NCI-H345 (cell line): ENCODE results near the gene FAM13A.
A peak's percentile ranks its signal among the peaks of the same experiment; 100 is the strongest.
"Not testable (repeated sequence)": the region's sequence is repeated elsewhere in the genome, so short reads cannot be mapped to it uniquely, and the experiment has no call there.

Experiments
- DNase-seq: peaks from one replicate; lab custom pipeline; 2025; lab: John Stamatoyannopoulos, UW

The FAM13A gene

DNA sequence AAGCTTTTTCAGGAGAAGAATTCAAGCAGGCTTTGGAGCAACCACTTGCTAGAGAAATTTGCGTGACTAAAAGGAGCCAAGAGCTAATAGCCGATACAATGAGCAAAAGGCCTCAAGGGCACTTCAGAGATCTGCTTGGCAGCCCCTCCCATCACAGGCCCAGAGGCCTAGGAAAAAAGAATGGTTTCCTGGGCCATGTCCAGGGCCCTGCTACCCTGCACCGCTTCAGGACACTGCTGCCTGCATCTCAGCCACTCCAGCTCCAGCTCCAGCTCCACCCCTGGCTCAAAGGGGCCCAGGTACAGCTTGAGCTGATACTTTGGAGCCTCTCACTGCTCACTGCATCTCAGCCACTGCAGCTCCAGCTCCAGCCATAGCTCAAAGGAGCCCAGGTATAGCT lies 98.9 kb downstream of the FAM13A start:
- DNase-seq, result peak; percentile 30

DNA sequence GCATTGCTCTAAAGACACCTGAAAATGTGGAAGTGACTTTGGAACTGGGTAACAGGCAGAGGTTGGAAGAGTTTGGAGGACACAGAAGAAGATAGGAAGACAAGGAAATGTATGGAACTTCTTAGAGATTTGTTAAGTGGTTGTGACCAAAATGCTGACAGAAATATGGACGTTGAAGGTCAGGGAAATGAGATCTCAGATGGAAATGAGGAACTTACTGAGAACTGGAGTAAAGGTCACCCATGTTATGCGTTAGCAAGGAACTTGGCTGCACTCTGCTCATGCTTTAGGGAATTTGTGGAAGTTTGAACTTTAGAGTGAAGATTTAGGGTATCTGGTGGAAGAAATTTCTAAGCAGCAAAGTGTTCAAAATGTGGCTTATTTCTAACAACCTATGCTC lies 99.4 kb downstream of the FAM13A start:
- no peak for DNase-seq

DNA sequence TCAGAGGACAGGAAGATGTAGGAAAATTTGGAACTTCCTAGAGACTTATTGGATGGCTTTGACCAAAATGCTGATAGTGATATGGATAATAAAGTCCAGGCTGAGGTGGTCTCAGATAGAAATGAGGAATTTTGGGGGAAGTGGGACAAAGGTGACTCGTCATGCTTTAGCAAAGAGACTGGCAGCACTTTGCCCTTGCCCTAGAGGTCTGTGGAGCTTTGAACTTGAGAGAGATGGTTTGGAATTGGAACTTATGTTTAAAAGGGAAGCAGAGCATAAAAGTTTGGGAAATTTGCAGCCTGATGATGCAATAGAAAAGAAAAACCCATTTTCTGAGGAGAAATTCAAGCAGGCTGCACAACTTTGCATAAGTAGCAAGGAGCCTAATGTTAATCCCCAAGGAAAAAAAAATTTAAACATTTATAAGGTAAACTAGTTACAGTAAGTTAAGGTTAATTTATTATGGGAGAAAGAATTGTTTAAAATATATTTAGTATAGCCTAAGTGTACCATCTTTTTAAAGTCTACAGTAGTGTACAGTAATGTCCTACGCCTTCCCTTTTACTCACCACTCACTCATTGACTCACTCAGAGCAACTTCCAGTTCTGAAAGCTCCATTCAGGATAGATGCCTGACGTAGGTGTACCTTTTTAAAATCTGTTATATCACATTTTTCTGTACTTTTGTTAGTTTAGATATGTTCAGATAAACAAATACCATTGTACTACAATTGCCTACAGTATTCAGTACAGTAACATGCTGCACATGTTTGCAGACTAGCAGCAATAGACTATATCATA lies 101.2 kb downstream of the FAM13A start:
- DNase-seq, result no peak

DNA sequence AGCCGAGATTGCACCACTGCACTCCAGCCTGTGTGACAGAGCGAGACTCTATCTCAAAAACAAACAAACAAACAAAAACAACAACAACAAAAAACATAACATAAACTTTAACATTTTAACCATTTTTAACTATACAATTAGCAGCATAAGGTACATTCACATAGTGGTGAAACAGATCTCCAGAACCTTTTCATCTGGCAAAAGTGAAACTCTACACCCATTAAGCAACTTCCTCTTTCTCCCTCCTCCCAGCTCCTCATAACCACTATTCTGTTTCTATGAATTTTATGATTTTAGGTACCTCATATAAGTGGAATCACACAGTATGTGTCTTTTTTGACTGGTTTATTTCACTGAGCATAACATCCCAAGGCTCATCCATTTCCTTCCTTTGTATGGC lies 103.6 kb downstream of the FAM13A start:
- no peak for DNase-seq

DNA sequence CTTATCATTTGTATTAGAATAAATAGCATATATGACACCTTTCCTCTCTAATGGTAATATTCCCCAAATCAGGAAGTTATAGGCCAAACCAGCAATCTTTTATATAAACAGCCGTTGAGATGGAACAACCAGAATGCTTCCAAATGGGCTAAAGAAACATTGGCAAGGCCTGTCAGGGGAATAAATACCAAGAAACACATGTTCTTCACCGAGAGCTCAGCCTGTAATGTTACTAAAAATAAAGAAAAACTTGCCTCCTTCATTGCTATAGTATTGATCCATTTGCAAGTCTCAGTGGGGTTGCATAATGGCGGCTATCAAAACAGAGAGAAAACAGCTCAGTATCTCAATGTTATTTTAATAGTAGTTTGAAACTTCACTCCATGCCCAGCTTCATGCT lies 104.9 kb downstream of the FAM13A start:
- DNase-seq, result no peak

DNA sequence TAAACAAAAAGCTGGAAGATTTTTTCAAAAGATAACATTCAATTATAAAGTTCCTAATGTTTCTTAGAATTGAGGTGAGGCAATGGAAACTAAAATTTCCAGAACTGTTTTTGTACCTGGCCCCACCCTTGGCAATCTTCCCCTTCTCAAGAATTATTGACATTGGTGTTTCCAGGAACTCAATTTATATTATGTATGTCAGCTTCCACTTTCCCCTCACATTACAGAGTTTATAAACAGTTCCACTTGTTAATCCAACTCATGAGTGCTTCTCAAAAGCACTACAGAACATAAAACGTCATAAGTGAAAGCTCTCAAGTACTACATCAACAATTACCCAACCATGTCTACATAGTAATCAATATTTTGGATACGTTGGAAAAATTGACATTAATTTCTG lies 107.4 kb downstream of the FAM13A start:
- peak; percentile 30 for DNase-seq

DNA sequence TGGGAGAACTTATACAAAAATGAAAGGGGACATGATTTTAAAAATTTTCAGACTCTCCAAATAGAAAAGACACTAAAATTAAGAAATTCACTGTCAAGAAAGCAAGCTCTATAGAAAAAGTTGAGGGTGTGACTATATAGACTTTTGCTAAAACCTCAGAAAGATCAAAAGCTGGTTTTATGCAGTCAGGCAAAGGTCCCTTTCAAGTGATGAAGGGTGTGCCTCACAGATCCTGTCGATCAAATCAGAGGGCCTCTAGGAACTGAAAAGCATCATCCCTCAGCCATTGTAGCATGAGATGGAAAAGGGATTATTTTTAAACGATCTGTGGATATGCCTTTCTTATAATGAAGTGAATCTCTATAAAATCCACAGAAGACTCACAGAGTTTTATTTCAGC lies 116.5 kb downstream of the FAM13A start:
- no peak for DNase-seq

DNA sequence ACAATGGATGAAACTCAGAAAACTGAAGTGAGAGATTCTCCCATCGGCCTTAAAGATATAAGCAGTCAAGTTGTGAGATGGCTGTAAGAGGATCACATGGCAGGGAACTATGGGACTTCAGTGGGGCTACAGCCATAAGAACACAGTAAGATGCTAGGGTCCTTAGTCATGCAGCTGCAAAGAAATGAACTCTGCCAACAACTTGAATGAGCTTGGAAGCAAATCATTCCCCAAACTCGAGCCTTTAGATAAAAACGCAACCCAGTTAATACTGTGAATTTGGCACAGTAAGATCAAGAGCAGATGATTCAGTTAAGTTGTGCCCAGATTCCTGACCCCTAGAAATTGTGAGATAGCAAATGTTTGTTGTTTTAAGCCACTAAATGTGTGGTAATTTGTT lies 117.3 kb downstream of the FAM13A start:
- no peak for DNase-seq

DNA sequence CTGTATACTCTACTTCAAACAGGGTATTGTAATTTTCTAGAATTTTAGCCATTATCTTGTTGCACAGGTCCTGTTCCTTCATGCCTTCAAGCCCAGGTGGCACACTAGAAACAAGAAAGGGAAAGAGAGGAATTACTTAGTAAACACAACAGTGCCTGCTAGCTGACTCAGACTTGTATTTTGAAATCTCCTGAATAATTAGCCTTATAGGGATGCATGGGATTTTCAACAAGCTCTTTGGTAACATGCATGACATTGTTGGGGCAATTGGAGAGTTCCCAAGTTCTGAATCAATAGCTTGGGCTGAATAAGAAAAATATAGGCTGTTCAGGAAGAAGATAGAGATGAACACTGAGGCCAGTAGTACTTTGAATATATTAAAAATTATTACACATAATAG lies 118.8 kb downstream of the FAM13A start:
- DNase-seq, result no peak

DNA sequence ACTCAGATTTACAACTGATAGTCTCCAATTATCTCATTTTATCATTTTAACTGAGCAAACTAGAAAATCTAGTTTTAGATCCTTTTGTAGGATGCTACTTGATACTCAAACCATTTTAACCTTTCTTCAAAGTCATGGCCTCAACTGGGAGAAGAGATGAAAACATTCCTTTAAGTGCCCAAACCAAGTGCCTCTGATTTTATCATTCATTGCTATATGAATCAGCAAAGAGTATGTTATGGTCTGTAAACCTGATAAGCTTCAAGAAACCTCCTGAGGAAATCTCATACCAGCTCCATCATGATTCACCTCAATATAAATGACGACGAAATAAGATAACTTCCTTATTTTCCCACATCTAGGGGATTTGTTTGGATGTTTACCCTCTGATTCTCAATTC lies 119.9 kb downstream of the FAM13A start:
- DNase-seq, result no peak

DNA sequence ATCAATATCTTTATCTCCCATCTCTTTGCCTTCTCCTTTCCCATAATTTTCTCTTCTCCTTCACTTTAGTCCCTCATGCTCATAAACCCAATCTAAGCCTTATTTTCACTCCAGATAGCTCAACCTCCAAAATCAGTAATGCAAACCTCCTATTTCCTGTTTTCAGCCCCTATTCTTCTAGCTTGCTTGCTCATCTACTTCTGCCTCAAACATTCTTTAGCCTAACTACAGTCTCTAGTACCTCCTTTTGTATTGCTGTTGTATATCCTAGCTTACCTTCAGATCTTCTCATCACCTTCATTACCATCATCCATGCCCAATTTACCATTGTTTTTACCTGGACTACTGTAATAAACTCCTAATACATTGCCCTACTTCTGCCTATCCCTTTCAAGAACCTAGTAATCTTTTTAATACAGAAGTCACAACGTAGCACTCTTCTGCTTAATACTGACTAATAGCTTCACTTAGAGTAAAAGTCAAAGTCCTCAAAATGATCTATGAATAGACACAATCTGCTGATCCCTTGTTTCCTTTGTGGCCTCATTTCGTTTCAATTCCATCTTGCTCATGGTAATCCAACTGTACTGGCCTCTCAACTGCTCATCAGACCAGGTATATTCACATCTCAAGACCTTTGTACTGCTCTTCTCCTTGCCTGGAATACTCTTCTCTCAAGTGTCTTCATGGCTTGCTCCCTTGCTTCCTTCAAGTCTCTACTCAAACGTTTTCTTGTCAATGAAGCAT lies 123.4 kb downstream of the FAM13A start:
- DNase-seq, result no peak

DNA sequence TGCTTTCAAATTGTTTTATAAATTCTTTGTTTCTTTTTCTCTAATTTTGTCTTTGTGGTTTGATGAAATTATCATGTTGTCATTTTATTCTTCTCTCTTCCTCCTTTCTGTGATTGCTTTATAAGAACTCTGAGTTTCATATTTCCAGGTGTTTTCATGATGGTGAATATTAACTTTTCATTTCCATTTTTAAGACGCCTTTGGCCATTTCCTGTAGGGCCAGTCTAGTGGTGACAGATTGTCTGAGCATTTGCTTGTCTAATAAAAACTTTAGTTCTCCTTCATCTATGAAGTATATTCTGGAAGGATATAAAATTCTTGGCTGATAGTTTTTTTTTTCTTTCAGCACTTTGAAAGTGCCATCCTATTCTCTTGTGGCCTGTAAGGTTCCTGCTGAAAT lies 128.1 kb downstream of the FAM13A start:
- no peak for DNase-seq

DNA sequence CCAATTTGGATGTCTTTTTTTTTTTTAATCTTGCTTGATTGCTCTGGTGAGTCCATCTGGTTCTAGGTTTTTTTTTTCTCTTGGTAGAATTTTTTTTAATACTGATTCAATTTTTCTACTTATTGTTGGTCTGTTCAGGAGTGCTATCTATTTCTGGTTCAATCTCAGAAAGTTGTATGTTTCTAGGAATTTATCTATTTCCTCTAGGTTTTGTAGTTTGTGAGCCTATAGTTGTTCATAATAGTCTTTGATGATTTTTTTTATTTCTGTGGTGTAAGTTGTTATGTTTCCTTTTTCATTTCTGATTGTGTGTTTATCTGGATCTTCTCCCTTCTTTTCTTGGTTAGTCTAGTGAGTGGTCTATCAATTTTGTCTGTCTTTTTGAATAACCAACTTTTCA lies 129.6 kb downstream of the FAM13A start:
- DNase-seq, result no peak

DNA sequence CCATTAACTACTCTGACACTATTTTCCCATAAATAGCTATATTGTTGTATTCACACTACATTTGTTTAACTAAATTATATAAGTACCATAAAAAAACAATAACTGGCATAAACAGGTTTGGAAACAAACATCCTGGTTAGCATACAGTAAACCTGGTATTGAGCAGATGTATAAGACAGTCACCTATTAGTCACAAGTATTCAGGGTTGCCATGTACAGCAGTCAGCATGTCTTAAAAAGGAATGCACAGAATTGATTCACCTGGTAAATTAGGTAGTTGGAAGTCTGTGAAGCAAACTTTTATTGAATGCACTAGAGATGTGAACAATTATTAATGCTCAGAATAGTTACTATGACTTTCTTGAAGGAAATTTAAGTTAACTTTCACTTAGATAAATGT lies 137.9 kb downstream of the FAM13A start:
- DNase-seq, result no peak

DNA sequence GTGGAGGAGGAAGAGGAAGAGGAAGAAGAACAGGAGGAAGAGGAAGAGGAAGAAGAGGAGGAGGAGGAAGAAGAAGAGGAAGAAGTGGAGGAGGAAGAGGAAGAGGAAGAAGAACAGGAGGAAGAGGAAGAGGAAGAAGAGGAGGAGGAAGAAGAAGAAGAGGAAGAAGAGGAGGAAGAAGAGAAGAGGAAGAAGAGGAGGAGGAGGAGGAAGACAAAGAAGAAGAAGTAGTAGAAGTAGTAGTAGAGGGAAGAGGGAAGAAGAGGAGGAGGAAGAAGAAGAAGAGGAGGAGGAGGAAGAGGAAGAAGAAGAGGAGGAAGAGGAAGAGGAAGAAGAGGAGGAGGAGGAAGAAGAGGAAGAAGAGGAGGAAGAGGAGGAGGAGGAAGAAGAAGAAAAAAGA lies 143.8 kb downstream of the FAM13A start:
- not testable (repeated sequence) for DNase-seq

DNA sequence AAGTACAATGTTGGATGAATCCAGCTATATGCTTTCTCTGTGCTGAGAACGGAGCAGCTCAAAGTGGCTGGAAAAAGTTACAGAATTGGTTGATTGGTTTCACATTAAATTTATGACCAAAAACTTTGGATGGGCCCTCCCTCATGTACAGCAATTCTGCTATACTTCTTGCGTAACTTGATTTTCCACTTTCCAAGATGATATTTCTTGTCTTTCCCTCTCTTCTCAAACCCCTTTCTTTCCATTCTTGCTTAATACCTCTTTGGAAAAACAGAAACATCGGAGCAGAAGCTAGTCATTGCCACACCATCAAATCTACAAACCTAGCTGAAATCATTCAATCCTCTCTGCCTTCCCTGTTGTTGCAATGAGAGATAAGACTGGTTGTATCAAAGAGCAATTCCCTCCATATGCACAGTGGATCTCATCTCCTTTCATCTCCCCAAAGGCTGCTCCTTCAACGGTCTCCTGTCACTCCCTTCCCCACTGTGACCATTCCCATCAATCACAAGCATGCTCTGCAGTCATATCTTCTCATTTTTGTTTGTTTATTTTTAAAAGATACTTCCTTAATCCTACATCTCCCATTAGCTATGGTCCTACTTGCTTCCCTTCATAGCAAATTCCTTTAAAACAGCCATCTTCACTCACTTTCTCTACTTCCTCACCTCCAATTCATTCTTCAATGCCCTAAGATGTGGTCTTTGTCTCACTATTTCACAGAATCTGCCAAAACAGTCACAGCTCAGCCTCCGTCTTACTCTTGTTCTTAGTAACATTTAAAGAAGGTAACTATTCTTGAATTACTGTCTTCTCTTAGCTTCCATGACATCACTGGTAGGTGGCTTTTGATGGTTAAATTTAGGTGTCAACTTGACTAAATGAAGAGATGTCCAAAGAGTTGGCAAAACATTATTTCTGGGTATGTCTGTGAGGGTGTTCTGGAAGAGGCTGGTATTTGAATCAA lies 145.5 kb downstream of the FAM13A start:
- DNase-seq, result no peak

DNA sequence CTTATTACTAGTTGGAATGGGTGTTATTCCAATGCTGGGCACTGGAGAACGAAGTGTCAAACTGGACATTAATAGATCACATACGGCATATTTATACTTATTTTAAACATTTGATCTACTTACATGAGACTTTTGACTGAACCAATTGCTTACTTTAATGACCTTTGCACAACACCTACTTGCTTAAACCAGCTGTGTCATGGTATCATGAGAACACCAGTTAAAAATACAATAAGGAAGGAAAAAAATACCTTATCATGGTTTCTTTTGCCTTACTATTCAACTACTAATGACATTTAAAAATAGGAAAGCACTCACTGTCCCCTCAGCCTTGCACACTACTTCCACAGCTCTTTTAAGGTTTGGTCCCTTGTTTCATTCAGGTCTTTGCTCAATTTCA lies 146.9 kb downstream of the FAM13A start:
- DNase-seq, result no peak

DNA sequence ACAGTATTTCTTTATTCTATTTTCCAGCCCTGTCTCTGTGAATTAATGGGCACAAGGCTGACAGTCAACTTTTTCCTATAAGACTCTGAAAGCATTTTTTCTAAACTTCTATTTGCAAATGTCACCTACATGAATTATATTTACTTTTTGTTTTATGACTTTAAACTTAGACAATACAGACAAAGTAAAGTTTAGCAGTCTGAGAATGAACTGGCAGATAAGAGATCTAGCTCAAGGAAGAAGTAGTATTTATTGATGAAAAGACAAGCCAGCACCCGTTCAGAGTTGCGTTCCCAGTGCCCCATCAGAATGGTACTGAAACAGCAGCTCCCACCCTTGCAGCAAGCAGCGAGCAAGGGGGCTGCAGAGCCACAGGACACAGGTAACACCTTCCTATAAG lies 148.5 kb downstream of the FAM13A start:
- DNase-seq, result no peak

DNA sequence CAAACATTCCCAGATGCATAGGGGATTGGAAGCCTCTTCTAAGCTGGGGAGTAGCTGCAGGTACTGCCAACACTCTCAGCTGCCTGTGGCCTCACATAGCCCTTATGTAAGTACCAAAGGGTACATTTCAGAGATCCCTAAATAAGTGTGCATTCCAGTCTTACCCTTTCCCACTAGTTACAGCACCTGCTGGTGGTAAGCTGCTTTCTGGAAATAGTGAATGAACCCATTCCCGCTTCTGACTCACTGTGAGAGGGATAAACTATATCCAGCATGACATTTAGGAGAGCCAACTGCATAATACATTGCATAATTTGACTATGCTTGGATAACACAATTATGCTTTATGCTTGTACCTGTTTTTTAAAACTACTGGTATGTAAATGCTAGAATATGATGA lies 149.0 kb downstream of the FAM13A start:
- no peak for DNase-seq

DNA sequence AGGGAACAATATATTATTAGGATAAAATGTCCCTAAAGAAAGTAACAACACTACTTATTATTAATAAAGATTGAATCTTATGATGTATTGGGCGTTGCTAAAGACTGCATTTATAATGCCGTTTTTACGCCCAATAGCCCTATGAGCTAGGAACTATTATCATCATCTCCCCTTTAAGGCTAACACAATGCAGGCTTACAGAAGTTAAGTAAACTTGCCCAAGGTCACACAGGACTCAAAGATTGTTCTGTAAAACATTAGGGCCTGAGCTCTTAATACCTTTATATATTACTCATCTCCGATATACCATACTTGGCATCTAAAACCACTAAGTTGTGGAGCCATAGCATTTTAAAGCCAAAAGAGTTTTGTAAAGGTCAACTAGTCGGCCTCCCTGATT lies 149.5 kb downstream of the FAM13A start:
- no peak for DNase-seq

DNA sequence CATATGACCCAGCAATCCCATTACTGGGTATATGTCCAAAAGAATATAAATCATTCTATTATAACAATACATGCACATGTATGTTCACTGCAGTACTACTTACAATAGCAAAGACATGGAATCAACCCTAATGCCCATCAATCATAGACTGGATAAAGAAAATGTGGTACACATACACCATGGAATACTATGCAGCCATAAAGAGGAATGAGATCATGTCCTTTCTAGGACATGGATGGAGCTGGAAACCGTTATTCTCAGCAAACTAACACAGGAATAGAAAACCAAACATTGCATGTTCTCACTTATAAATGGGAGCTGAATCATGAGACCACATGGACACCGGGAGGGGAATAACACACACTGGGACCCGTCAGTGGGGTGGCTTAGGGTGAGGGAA lies 152.7 kb downstream of the FAM13A start:
- not testable (repeated sequence) for DNase-seq

DNA sequence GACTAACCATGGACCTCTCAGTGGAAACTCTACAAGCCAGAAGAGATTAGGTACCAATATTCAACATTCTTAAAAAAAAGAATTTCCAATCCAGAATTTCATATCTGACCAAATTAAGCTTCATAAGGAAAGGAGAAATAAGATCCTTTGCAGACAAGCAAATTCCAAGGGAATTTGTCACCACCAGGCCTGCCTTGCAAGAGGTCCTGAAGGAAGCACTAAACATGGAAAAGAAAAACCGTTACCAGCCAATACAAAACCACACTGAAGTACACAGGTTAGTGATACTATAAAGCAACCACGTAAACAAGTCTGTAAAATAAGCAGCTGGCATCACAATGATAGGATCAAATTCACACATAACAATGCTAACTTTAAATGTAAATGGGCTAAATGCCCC lies 156.6 kb downstream of the FAM13A start:
- no peak for DNase-seq

DNA sequence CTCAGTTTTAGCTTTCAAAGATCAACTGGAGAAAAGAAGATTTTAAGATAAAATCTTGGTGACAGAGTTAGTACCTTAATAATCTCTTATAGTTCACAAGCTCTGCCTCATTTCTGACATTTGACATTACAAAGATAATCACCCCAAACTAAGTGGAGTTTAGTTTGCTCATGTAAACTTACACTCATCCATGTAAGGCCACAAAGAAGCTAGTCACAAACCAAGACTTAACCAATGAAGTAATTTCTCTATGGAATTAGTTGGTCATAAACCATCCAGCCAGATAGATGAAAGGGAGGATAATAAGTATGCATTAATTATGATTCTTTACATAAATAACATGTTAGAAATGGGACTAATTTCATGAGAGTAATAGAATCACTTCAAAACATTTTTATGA lies 159.2 kb downstream of the FAM13A start:
- DNase-seq, result no peak
